Iris pigment epithelial cell (primary cell): Measurements from ENCODE around the gene DYNLT4.
"Not testable (repeated sequence)": the region's sequence is repeated elsewhere in the genome, so short reads cannot be mapped to it uniquely, and the experiment has no call there.

Source experiments
- DNase-seq: peaks from one replicate; pipeline ENCODE4 v3.0.0-alpha.2; 2011; ENCODE audit warnings: low read depth

DYNLT4 gene

DNA sequence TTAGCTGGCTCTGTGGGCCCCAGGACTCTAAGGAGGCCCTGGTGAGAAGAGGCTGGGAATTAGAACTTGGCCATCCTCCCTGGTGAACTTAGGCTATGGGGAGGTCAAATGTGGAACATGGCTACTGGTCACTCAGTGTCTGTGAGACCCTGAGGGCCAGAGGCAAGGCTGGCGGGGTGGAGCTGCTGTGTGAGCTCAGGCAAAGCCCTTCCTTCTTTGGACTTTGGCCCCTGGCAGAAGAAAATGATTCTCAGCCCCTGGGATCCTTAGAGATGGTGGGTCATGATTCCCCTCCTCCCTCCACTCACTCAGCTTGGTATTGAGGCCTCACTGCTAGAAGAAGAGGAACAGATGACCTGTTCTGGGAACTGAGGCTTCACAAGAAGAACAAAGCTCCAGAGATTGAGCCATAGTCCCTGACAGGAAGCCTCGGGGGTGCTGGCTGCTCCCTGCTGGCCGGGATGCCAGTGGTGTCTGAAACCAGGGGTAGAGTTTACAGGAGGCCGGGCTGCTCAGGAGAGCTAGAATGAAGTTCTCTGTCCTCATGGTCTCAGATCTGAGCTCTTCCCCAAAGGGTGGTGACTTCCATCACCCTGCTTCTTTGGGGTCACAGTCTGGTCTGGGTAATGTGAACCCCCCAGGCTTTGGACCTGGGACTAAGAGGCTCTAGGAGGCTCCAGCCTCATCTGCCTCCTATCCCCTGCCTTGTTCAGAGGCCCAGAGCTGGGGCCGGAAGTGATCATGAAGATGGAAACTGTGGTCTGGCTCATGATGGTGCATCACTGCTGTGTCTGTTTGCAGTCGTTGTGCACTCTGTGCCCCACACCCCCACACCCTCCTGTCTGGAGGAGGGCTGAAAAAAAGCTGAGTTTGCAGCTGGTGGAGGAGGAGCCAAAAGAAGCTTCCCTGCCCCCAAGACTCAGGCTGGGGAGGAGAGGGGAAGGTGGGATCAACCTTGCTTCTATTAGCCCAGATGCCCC is 2.1 kb upstream of the DYNLT4 start:
- DNase-seq, result peak; percentile 82

DNA sequence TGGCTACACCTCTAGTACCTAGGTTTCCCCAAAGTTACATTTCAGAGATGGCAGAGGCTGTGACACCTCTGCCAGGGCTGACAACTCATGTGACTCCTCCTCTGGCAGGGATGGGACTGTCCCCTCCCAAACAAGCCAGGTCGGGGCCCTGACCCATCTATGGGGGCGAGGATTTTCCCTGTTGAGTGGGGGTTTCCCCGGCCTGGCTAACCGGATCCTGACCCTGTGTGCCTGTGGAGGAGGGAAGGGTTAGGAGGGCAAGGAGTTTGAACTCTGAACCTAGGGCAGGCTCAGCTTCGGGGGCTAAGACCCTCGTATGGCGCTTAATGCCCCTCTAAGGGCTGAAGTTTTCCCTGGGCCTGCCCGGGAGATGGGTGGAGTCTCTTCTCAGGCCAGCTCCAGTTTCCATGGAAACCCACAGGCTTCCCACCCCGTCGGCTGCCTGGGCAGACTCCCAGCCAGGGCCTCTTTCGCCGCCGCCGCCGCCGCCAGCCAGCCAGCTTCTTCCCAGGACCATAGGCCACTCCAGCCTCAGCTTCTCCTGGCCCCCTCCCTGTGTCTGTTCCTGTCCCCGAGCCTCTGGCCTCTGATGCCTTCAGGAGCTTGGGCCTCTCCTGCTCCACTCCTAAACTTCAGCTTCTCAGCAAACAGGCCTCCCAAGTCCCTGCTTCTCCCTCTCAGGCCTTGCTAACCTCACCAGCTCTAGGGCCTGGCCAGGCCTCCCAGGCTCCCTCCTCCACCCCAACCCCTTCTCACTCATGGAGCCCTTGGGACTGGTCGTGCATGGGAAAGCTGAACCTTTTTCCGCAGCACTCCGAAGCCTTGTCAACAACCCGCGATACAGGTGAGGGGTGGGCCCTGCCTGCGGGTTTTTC is 1.1 kb upstream of the DYNLT4 start, which contains the start of gene BTBD19:
TSS of gene BTBD19 (plus strand) at position 461 of the 875 bp plus-strand sequence. CDS start at position 759, 298 bp downstream.
- peak; percentile 93 for DNase-seq

DNA sequence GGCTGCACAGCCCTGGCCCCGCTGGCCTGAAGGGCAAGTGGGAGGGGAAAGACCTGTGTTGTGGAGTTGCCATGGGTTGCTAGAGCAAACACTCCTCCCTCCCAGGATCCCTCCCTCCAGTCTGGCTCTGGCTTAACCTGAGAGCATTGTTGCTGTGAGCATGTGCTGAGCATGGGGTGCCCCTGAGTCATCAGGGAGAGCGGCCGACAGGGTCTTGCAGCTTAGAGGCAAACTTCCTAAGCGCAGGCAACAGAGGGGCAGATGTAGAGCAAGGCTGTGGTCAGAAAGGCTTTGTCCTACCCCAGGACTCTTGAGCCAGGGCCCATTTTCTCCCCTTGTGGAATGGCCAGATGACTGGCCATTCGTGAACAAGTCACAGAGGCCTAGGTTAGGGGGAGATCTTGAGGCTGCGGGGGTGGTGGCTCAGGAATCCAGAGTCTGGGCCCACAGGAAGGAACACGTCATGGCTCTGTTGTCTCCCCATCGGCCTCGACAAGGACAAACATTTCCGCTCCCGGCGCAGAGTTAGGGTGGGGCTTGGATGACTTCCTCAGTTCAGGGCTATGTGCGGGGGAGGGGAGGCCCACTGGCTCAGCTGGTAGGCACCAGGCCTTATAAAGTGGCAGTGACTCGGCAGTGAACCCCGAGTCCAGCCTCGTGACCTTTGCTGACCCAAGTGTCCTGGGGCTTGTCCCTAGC is 362 bp upstream of the DYNLT4 start:
- peak; percentile 100 for DNase-seq

DNA sequence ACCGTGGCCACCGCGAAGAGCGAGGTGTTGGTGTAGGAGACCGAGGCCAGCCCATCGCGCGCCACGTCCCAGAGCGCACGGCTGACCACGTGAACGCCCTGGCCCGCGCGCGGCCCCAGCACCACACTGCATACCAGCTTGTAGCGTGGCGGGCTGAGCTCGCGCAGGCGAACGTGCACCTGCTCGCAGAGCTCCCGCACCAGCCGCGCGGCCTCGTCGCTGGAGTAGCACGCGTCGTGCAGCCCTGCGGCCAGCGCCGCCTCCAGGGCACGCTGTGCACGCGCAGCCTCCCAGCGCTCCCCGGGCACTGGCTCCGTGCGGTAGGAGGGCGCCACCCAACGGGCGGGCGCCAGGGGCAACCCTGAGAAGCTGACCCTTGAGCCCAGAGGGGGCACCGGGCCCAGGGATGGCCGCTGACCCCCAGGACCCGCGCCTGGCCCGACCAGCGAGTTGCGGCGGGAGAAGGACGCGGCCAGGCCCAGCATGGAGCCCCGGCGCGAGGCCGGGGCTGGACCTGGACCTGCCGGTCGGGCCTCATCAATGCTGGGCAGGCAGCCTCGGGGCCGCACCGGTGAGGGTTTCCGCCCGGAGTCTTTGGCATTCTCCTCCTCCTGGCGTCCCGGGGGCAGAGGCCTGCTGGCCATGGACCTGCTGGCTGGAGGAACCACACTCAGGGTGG is 987 bp downstream of the DYNLT4 start:
- DNase-seq, result no peak

DNA sequence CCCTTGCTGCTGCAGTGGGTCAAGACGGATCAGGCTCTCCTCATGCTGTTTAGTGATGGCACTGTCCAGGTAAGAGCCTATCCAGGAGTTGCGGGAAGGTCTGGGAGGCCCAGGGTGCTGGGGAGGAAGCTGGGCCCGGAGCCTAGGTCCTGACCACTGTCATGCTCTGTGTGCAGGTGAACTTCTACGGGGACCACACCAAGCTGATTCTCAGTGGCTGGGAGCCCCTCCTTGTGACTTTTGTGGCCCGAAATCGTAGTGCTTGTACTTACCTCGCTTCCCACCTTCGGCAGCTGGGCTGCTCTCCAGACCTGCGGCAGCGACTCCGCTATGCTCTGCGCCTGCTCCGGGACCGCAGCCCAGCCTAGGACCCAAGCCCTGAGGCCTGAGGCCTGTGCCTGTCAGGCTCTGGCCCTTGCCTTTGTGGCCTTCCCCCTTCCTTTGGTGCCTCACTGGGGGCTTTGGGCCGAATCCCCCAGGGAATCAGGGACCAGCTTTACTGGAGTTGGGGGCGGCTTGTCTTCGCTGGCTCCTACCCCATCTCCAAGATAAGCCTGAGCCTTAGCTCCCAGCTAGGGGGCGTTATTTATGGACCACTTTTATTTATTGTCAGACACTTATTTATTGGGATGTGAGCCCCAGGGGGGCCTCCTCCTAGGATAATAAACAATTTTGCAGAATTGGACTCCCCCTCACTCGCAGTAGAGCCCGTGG is 1.7 kb downstream of the DYNLT4 start:
- no peak for DNase-seq

DNA sequence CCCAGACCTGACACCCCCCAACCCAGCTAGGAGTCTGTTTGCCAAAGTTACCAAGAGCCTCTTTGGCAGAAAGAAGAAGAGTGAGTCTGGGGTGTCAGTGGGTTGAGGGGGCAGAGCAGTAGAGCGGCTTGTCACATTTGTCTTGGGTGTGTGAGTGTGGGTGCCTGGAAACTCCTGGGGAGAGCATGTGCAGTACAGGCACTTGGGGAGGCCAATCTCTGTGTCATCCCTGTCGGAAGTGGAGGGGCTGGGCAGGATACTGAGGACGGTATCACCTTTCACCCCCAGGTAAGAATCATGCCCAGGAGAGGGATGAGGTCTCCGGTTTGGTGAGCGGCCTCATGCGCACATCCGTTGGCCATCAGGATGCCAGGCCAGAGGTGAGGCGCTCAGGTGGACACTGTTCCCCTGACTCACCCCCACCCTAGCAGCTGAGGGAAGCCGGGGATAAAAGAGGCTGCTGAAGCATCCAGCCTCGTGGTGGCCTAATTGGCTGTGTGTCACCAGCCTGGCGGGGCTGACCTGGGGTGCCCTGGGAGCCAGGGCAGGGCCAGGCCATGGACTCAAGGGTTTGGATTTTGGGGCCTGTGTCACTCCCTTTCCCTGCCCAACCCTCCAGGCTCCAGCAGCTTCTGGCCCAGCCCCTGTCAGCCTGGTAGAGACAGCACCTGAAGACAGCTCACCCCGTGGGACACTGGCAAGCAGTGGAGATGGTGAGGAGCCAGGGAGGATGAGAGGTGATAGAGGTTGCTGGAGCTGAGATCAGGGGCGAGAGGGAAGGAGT is 3.6 kb downstream of the DYNLT4 start:
- DNase-seq, result no peak

DNA sequence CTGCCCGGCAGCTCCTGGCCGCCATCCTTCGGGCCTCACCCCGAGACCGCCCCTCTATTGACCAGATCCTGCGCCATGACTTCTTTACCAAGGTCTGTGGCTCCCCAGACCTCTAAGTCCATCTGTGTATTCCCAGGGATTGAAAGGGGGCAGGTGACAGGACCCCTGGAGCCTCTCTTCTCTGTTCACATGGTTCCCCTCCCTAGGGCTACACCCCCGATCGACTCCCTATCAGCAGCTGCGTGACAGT is 4.2 kb downstream of the DYNLT4 start:
- no peak for DNase-seq

DNA sequence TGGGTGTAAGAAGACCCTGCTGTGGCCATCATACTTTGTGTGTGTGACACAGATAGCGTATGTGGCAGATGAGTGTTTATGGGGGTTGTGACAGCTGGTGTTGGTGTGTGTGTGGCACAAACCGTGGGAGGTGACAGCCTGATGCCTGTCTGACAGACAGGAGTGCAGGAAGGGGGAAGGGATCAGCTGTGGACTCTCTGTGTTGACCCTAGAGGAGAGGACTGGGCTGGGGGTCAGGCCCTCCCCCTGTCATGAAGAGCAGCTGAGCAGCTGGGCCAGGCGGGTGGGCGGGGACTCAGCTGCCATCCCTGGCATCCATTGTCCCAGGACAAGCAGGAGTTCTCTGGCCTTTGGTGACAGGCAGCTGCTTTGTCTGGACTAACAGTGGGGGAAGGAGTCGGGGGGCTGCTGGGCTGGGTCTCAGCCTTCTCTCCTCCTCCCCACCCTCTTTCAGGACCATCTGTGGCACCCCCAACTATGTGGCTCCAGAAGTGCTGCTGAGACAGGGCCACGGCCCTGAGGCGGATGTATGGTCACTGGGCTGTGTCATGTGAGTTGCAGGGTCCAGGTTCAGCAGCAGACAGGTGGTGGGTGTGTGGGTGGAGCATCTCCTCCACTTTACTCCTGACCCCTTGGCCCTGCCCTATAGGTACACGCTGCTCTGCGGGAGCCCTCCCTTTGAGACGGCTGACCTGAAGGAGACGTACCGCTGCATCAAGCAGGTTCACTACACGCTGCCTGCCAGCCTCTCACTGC is 4.7 kb downstream of the DYNLT4 start:
- DNase-seq, result no peak

DNA sequence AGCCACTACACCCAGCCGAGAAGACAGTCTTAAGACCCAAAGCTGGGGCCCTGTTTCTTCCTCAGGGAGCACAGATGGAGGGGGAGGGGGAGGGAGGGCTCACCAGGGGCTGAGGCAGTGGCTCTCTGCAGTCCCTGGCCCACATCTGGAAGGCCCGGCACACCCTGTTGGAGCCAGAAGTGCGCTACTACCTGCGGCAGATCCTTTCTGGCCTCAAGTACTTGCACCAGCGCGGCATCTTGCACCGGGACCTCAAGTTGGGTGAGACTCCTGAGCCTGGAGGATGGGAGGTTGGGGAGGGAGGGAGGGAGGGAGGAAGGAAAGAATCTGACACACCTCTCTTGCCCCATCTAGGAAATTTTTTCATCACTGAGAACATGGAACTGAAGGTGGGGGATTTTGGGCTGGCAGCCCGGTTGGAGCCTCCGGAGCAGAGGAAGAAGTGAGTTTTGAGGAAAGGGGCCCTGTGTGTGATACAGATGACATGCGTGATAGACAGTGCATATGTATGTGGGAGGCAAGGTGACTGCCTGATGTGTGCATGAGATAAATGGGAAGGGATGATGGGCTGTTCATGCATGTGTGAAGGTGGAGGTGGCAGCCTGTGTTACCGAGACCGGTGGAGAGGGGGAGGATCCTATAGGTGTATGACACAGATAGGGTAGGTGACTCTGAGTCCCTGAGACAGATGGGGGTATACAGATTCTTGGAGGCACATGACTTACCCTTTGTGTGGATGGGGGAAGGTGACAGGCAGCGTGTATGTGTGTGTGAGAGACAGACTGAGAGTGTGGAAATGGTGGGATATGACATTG is 5.5 kb downstream of the DYNLT4 start:
- no peak for DNase-seq

DNA sequence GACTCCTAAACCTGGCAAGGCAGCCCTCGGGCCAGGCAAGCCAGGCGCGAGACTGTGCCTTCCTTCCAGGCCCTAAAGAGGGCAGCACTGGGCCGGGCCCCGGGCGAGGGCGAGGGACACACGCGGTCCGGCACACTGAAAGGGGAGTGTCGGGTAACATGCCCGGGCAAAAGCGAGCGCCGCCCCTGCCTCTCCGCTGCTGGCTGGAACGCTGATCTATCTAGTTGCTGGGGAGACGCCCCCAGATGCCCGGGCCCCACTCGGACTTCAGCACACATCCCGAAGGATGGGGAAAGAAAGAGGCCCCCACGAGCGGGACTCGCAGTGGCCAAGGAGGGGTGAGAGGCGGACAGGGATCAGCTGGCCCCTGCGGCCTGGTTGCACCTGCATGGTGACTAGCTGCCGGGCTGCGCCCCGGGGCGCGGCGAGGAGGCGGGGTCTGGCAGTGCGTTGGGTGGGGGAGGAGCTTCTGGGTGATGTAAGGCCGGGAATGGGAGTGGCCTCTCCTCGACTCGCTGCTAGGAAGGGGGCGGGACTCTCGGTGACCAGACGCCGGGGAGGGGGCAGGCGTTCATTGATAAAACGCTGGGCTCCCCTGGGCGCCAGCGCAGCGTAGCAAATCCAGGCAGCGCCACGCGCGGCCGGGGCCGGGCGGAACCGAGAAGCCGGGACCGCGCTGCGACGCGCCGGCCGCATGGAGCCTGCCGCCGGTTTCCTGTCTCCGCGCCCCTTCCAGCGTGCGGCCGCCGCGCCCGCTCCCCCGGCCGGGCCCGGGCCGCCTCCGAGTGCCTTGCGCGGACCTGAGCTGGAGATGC is 7.2 kb downstream of the DYNLT4 start, which contains the start of gene PLK3:
TSS of gene PLK3 (plus strand) at position 608 of the 815 bp plus-strand sequence. CDS start at position 695, 87 bp downstream.
- DNase-seq, result peak; percentile 98

DNA sequence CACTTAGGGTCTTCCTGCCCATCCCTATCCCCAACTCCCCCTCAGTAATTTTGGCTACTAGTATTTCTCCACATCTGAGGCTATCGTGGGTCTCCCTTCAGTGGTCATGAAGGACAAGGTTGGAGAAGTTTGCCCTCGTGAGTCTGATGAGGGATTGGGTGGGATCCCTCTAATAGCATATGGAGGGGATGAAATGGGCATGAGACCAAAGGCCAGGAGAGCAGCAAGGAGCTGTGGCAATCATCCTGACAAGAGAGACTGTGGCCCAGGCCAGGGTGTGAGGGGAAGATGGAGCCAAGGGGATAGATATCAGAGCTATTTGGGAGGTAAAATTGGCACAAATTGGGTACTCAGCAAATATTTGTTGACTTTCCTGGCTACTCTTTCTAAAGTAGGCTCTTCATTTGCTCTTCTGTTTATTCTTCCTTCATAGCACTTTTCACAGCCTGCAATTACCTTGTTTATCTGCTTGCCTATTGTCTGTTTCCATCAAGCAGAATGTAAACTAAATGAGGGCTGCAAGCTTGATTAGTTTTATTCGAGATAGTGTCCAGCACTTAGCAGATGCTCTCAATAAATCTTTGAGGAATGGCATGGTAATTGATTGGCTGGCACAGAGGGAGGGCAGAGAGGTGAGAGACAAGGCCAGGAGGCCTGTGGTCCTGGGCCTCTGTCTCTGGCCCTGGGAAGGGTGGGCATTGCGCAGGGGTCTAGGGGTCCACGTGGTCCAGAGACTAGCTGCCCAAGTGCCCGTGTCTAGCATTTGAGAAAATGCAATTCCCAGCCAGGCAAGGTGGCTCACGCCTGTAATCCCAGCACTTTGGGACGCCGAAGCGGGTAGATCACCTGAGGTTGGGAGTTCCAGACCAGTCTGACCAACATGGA is 8.4 kb downstream of the DYNLT4 start:
- DNase-seq, result no peak

DNA sequence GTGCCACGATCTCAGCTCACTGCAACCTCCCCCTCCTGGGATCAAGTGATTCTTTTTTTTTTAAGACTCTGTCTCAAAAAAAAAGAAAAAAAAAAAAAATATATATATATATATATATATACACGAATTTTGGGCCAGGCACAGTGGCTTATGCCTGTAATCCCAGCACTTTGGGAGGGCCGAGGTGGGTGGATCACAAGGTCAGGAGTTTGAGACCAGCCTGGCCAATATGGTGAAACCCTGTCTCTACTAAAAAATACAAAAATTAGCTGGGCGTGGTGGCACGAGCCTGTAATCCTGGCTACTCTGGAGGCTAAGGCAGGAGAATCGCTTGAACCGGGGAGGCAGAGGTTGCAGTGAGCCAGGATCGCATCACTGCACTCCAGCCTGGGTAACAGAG is 9.3 kb downstream of the DYNLT4 start:
- DNase-seq, result not testable (repeated sequence)

DNA sequence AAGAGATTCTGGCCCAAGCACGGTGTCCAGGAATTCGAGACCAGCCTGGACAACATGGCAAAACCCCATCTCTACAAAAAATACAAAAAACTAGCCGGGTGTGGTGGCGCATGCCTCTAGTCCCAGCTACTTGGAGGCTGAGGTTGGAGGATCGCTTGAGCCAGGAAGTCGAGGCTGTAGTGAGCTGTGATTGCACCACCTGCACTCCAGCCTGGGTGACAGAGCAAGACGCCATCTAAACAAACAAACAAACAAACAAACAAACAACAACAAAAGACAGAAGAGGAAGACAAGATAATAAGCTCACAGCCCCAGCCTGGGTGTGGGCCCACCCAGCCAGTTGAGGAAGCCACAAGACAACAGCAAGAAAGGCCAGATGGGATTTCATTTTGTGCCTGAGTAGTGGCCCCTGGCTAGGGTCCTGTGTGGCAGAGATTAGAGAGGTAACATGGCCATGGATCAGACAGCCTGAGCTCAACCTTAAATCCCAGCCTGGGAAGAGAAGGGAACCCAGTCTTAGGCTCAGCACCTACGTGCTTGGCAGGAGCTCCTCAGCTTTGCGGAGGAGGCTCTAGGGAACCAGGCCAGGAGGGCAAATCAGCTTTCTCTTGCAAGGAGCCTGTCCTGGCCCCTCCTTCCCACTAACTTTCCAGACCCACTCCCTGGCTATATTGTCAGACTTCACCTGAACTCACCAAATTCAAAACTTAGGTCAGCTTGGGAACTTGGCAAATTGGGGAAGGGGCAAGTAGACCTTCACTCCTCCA is 14.2 kb downstream of the DYNLT4 start:
- no peak for DNase-seq

DNA sequence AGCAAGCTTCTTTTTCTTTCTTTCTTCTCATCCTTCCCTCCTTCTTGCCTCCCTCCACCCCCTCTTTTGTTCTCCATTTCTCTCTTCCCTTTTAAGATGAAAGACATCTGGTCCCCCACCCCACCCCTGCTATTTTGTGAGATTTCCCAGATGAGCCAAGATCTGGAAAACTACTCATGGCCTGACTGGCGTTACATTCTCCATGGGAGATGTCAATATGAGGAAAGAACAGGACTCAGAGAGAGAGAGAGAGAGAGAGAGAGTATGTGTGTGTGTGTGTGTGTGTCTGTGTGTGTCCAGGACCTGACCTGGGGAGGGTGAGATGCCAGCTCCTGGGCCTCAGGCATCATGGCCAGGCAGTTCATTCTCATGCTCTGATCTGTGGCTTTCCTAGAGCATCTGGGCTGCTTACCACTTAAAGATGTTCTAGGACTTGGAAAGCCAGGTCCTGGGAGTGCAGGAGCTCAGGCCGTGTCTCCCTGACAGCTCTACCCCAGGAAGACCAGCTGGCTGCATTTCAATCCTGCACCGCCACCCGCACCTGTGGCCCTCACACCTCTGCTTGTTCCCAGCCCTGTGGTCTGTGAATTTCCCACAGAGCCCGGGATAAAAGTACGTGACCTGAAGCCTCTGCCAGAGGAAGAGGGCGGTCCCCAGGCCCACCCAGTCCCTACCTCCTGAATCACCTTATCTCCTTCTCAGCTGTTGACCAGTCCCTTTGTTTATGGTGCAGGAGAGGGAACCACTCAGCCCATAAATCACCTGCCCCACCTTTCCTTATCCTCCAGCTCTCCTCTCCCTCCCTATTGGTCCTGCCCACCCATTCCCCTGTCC is 16.0 kb downstream of the DYNLT4 start:
- DNase-seq, result no peak
